OCI-LY7 (cell line): ENCODE data around the gene ST7L.

Experiments
- CTCF ChIP-seq: fragments of 200-600 bp; sonication (generic); conservative IDR thresholded peaks from 2 replicates; pipeline ENCODE4 v1.5.1; 2014; ENCODE audit warnings: mild to moderate bottlenecking, antibody characterized with exemption, low read length, moderate library complexity, mixed read lengths
- EZH2phosphoT487 ChIP-seq: fragments of 200-600 bp; sonication (generic); IDR thresholded peaks from 2 replicates; pipeline ENCODE4 v1.6.1; 2018; ENCODE audit warnings: low read depth, borderline replicate concordance, mild to moderate bottlenecking, mixed run types, antibody characterized with exemption, low read length, moderate library complexity, mixed read lengths

- TF ChIP-seq CTCF (no peak), EZH2phosphoT487 (no peak)
These were observed 77.6 kb downstream of the ST7L start for GRCh38 chr1:112541299-112541698.
